GM19455 (cell line): ENCODE results near the gene HOXC5.

ENCODE experiments used
- ATAC-seq: cut with Tn5 transposase; IDR thresholded peaks from one replicate; pipeline ENCODE4 v1.9.1; 2021; ENCODE audit not compliant: unreplicated experiment

HOXC5 gene

DNA sequence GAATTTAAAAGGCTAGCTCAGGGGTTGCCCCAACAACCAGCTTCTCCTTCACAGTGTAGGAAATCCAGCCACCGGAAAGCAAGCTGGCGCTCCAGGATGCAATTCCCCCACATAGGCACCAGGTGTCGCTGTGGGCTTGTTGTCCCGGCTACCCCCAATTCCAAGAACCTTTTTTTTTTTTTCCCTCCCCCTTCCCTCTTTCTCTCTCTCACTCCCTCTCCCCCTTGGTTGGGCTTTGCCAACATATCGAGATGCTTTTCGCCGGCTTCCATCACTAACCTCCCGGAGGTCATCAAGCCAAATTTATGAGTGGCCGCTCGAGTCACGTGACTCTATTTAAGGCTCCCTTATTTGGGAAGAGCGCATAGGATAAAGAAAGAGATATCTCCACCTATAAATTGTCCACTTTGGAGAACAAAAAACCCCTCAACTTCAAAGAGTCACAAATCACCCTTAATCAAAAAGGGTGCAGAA lies at the start of gene HOXC5:
HOXC5 (plus strand) TSS at position 424 of the 474 bp plus-strand sequence. CDS start 73 bp downstream, outside the sequence.
- no peak for ATAC-seq

DNA sequence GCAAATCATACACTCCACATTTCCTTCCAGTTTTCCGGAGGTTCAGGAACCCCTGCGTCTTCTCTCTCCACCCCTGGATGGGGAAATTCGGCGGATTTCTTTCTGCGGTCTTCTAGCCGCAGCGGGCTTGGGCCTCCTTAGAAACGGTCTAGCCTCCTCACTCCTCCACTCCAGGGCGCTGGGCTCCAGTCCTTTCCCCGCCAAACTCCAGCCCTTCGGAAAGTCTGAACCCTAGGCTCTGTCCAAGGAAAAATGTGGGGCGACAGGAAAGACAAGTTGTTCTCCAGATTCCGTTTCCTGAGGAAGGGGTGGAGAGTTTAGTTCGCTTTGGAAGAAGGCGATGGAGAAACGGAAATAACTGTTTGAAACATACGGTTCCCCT lies 49.3 kb upstream of the HOXC5 start:
- no peak for ATAC-seq

DNA sequence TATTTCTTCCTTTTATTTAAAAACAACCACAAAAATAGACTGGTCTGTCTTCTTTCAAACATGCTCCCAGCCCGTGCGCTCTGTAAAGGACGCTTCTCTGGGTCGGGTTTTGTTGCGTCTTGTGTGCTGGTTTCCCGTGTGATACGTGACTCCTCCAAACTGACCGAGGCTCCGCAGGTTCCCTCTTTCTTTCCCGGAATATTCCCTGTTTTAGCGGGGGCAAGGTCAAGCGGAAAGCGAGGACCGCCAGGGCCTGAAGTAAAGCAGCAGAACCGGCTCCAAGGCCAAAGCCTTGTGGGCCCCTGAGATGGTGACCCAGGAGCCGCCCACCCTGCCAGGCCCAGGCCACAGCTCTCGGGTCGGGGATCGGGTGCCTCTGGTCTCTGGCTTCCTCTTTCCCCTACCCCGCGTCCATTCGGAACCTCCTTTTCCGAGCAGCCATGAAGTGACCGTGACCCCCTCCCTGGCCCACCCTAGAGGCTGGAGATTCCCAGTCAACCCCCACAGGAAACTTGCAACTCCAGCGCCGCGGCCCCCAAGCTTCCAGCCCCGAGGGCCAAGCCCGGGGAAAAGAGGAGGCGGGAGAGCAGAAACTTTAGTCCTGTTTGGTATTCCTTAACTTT lies 48.8 kb upstream of the HOXC5 start:
- no peak for ATAC-seq

DNA sequence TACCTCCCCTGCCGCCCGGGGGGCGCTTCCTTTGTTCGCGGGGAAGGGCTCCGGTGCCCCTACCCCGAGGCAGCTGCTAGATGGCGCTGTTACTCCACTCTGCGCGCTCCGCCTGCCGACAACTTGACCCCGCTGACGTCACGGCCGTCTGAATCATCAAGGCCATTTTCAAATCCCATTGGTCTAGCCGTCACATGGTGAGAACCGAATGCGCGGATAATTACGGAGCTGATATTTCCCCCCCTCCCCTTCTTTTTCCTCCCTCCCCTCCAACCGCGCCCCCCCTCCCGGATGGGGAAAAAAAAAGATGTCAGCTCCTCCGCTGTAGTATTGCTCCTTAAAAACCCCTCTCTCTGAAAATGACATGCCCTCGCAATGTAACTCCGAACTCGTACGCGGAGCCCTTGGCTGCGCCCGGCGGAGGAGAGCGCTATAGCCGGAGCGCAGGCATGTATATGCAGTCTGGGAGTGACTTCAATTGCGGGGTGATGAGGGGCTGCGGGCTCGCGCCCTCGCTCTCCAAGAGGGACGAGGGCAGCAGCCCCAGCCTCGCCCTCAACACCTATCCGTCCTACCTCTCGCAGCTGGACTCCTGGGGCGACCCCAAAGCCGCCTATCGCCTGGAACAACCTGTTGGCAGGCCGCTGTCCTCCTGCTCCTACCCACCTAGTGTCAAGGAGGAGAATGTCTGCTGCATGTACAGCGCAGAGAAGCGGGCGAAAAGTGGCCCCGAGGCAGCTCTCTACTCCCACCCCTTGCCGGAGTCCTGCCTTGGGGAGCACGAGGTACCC lies 47.8 kb upstream of the HOXC5 start, which contains the start of gene HOXC10:
HOXC10 (plus strand) TSS at position 246 of the 791 bp plus-strand sequence; CDS start at position 360, 114 bp downstream.
- no peak for ATAC-seq

DNA sequence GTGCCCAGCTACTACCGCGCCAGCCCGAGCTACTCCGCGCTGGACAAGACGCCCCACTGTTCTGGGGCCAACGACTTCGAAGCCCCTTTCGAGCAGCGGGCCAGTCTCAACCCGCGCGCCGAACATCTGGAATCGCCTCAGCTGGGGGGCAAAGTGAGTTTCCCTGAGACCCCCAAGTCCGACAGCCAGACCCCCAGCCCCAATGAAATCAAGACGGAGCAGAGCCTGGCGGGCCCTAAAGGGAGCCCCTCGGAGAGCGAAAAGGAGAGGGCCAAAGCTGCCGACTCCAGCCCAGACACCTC lies 47.2 kb upstream of the HOXC5 start:
- ATAC-seq, result no peak

DNA sequence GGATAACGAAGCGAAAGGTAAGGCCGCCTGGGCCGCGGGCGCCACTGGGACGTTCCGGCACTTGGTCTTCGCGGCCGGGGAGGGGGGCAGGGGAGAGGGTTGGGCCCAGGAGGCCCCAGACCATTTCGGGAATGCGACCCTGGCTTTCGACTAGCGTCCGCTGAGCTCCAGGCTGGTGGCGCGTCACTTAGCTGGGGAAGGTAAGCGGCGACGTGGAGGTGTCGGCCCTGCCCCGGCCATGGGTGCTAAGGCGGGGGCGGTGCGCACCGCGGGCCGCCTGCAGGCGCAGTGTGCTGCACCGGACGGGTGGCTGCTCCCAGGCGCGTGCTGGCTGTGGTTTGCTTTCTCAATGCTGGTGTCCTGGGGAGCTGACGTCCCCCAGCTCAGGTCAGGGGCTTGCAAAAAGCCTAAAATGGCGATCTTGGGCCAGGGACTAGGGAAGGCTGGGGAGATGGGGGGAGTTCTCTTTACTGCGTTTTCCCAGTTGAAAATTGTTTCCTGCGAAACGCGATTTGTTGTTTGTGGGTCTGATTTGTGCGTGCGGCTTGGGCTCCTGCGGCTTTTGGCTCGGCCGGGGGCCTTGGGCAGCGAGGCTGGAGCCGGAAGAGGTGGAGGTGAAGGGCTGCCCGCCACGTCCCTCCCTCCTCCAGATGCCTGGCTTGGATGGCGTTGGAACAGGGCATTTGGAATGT lies 46.7 kb upstream of the HOXC5 start:
- ATAC-seq, result no peak

DNA sequence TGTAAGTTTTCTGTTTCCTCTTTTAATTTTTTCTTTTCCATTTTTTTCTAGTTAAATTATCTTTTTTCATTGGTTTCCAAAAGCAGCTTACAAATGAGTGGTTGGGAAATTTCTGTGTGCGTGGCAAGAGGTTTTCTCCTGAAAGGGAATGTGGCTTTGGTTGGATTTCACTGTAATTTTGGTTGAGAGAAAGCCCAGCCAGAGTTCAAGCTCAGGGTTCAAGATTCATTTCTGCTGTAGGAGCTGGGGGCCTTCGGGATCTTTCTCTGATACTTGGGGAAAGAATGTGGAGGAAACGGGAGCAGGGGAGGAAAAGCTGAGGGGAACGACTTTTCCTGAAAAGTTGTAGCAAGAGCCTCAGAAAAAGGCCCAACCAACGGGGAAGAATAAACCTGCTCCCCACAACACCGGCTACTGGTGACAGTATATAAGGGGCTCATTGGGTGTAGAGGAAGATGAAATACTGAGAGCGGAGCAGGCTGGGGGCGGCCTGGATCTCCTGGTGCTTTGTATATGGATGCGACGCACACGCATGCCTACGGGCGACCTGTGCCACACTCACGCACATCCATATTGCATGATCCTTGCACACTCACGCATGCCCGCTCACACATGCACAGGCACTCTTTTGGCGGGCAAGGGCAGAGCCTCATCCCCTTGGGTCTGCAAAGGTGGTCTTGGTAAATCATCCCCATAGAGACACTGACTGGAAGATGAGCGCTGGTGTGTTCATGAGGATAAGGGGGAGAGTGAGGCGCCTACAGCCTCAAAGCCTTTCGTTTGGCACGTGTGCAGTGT lies 46.0 kb upstream of the HOXC5 start:
- no peak for ATAC-seq

DNA sequence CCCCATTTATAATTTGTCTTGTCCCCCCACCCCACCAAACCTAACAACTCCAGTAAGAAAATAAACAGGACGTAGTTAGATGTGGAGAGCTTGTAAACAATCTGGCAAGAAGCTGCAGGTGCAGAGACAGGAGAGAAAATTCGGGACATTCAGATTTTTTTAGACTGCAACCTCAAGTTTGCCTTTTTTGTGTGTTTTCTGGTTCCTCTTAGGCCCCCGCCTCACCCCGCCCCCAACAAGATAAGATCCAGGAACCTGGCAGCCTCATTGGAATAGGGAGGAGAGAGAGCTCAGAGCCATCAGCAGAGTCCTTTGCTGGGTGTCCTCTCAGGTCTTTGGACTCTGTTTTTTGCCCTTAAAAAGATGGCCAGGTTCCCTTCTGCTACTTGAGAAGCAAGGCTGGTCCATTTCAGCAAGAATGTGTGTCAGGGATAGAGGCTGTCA lies 45.0 kb upstream of the HOXC5 start:
- ATAC-seq, result no peak

DNA sequence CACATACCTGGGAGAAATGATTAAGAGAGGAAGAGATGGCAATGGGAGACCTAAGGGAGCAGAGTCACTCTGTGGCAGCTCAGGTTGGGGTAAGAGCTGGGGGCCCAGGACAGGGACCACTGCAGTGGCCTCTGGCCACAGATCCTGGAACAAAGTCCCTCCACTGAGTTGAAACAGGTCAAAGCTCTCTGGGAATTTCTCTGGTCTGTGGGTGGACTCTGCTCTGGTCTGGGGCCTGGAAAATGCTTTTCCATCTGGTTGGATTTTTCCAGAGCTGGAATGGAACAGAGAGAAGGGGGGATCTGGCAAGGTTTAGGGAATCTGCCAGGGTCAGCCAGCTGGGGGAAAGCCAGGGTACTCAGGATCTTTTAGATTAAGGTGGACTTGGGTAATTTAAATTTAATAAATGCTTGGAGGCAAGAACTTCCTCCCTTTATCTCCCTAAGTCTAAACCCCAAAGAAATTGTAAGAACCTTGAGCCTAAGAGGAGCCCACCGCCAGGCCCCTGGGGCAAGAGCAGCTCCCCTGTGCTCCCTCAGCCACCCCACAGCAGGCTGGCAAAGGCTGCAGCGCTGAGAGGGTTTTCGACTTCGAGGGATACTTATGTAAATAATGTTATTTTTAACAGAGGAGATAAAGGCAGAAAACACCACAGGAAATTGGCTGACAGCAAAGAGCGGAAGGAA lies 44.2 kb upstream of the HOXC5 start:
- ATAC-seq, result no peak

DNA sequence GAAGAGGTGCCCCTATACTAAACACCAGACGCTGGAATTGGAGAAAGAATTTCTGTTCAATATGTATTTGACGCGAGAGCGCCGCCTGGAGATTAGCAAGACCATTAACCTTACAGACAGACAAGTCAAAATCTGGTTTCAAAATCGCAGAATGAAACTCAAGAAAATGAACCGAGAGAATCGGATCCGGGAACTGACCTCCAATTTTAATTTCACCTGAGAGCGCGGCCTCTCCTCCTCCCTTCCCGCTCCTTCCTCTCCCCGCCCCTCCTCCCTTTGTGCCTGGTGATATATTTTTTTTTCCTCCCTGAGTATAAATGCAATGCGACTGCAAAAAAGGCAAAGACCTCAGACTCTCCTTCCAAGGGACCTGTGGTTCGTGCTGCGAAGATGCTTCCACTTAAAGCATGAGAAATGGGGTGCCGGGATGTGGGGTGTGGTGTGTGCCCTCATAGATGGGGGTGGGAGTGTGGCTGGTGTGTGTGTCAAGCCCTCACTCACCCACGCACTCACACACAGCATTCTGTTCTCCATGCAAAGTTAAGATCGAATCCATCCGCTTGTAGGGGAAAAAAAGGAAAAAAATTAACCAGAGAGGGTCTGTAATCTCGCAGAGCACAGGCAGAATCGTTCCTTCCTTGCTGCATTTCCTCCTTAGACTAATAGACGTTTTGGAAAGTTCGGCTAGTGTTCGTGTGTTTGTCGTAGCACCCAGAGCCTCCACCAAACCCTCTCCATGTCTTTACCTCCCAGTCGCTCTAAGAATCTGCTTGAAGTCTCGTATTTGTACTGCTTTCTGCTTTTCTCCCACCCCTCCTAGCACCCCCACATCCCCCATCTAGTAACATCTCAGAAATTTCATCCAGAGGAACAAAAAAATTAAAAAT lies 43.4 kb upstream of the HOXC5 start:
- no peak for ATAC-seq

DNA sequence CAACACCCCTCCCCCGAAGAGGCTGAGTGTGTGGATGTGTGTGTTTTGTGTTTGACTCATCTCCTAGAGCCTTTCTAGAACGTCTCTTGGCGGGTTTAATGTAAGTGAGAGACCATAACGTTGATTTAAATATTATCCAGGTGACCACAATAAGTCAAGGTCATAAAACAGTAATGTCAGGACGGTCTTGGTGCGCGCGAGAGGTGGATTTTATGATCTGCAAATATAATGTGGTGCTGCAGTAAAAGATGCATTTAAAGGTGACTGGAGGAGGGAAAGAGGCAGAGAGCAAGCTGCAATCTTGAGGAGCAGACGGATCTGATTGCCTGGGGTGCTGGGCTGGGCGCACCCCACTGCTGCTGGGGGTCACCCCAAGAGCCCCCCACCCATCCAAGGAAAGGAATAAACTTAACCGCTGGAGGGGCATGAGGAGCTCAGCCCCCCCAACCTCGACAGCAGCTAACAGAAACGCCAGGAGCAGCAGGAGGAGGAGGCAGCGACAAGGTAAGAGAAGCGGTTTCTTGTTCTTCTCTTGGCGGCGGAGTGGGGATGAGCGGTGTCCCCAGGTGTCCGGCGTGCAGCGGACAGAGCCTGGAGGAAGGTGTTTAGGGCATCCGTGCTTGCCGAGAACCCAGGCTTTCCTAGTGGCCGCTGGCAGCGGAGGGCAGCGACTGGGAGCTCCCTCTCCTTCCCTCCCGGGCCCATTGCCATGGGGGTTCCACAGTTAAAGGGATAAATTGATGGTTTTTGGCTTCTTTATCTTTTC lies 42.4 kb upstream of the HOXC5 start:
- no peak for ATAC-seq

DNA sequence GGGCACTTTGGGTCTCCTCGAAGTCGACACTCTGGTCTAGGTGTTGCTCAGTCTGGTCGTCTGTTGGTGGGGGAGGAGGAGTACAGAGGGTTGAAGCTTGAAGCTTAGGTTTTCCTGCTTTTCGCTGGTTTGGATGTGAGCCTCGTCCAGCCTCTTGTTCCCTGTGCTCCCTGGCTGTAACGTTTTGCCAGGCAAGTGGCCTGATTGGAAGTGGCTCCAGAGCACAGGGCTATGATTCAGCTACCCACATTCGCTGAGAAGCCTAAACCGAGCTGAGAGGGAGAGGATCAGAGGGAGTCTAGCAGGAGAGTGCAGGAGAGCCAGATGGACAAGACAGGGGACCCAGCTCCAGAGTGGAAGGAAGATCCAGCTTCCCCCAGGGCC lies 41.8 kb upstream of the HOXC5 start:
- no peak for ATAC-seq

DNA sequence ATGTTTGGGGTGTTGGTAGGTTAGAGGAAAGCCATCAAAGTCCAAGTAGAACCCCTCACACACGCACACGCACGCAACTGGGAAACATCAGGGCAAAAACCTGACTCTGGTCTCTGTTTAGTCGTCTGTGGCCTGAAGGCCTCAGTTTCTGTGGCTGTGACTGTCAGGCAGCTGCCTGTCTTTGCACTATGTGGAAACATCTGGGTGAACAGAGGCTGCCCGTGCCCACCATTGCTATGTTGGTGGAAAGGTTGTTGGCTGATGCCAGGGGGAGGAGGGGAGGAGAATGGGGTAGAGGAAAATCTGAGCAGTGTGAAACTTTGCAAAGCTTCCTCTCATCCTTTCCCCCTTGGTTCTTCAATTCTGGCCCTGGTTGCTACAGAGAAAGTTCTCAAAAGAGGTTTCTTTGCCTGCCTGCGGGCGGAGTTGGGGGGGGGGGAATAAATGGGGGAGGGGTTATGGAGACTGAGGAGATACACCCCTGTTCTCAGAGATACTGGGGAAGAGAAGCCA lies 40.4 kb upstream of the HOXC5 start:
- ATAC-seq, result no peak

DNA sequence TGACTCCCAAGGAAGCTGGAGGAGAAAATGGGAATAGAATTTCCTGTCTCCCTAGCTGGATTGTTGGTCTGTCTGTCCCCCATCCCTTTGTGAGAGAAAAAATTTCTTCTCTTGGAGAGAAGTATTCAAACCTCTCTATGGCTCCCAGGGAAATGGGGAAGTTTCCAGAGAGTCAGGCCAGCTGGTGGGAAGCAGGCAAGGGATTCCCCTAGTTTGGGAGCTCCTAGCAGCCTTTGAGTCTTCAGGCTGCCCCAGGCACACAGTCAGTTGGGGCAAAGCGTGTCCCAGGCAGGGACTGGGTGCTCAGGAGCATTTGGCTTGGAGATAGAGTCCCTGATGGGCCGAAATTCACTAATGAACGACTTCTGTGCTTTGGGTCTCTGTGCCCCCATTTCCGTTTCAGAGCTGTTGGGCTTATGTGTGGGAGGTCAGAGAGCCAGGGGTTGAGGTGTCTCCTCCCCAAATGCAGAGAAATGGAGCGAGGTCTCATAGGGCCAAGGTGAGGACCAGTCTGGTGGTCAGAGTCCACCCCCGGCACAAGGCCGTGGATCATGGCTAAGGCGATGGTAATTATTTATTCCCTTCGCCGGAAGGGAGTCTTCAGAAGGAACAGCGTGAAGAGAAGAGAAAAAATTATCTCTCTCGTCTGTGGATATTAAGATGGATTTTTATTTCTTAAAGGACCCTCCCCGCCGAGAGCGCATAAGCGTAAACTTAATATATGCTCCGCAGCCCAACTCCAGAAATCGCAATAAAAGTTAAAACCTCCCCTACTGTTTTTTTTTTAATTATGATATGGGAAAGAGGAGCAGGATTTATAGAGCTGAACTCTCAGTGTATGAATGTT lies 39.5 kb upstream of the HOXC5 start:
- ATAC-seq, result no peak

DNA sequence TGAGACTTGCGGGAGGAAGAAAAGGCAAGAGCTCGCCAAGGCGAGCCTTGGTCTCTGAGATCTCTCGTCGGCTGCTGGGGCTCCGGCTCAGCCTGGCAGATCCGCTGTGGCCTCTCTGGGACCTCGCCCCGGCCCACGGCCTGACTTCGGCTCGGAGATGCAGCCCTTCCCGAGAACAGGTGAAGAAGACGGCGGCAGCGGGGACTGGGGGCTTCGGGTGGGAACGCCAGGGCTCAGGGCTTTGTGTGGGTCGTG lies 38.9 kb upstream of the HOXC5 start:
- no peak for ATAC-seq

DNA sequence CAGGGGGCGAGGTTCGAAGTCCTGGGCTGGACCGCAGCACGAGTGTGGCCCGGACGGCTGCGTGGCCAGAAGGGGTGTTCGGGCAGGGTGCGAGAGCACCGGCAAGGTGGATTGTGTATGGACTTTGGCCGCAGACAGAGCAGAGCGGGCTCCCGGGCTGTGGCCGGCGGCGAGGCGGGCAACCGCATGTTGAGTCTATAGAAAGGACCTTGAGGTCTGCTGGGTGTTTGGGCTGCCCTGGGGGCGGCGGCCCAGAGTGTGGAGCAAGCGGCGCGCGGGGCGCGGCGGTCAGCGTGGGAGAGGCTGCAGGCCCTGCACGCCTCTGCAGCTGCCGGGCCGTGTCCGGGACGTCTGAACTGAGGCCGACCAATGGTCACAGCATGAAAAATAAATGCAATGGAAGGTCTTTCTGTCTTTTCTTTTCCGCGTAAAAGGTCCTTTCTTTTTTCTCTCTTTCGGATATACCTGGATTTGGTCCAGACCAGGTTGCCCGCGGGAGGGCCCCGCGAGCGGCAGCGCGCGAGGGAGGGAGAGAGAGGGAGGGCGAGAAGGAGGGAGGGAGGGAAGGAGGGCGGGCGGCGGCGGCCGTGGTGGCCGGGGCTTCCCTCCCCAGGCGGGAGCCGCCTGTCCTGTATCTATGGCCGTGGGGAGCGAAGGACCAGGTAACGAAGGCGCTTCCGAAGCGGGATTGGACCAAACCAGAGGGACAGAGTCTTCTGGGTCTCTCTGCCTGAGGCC lies 38.4 kb upstream of the HOXC5 start:
- ATAC-seq, result no peak

DNA sequence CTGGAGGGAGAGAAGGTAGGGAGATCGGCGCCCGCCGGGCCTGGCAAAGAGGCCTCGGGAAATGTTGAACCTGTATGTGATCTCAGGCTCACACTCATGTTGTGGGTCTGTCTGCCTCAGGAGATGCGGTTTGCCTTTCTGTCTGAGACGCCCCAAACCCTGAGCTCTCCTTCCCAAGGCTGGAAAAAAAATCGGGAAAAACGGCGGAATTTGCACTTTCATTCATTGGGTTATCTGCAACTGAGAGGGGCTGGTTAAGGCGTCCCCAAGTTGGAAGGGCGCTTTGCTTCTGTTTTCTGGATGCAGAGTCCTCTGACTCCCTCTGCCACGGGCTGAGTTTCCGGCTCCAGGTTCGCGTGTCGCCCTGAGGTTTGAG lies 37.9 kb upstream of the HOXC5 start:
- ATAC-seq, result no peak
